CD4-positive, alpha-beta T cell treated with Interleukin-17A for 1 hour (primary cell): ENCODE results near the gene PTGER2.

Experiments
- DNase-seq: peaks from one replicate; pipeline ENCODE4 v3.0.0-alpha.2; 2020

Gene PTGER2

DNA sequence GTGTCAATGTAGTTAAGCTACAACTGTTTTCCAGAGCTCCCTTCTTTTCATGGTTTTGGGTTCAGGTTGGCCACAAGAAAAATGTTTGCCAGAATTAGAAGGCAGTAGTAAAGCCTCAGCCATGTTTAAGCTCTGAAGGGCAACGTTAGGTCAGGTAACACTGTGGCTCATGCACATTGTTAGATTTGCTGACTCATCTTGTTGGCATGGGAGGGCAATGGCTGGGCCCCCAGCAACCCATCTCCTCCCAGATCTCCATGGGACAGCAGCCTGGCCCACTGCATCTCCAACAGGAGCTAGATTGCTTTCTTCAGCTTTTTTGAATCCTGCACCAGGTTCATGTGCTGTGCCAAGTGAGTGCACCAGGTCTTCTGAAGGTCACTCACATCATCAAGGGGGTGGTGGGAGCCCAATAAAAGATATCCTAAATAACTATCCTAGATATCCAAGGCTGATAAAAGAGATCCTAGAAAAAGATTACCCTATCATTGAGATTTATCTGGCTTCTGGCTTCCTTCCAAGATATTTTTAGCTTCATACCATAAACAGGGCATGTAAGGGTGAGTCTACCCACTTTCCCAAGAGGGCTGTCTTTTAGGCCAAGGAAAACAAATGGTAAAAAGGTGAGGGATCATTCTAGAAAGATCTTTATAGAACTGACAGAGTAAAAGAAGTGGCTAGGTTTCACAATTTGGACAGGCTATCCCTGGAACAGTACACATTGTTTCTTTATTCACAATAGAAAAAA is 28.9 kb downstream of the PTGER2 start:
- no peak for DNase-seq

DNA sequence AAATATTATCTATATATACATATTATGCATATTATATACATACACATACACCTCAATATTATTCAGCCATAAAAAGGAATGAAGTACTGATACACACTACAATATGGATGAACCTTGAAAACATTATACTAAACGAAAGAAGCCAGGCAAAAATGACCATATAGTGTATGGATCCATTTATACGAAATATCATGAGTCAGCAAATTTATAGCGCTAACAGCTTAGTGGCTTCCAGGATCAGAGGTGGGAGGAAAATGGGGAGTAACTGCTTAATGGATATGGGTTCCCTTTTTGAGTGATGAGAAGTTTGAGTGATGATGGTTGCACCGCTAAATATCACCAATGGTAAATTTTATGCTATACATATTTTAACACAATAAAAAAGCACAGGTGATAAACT is 32.7 kb downstream of the PTGER2 start:
- DNase-seq, result no peak

DNA sequence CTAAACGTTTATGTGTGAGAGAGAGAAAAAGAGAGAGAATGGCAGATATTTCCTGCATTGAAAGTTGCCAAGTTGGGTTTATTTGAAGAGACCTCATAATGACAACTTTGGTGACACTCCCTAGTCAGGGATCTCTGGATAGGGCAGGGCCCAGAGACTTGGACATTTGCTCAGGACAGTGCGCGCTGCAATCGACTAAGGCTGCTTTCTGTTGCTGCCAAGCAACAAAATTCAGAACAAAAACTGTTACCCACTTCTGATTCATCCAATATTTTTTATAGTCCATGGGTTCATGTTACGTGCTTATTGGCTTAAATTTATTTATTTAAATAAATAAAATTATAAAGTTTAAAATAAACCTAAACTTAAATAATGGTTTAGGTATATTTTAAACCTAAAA is 34.2 kb downstream of the PTGER2 start:
- DNase-seq, result no peak

DNA sequence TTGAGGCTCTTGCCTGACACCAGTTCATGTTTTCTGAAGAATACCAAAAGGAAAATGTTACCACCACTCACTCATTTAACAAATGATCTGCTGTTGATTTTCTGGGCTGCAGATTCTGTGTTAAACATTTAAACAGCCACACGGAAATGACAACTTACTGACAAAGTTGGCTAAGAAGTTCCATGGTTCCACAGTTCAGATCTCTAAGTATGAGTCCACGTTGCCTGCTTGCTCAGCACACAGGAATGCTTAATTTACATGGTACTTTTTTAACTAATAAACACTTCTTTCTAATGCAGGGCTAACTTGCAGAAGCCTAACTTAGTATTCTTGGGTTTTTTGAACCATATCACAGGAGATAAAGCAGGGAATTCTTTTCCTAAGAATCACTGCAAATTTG is 34.7 kb downstream of the PTGER2 start:
- DNase-seq, result no peak

DNA sequence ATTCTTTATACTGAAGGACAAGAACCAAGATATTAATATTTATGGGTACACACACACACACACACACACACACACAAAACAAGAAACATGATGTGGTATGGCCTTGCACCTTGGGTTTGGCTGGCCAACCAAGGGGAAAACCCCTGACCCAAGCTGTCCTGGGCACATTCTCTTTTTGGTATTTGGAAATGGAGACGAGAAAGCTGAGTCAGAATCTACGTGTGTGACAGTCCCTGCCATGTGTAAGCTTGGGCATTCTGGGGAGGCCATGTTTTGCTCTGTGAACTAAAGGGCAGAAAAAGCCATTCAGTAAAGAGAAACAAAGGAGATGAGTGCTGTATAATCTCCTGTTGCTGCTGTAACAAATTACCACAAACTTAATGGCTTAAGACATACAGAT is 35.6 kb downstream of the PTGER2 start:
- DNase-seq, result peak; percentile 15

DNA sequence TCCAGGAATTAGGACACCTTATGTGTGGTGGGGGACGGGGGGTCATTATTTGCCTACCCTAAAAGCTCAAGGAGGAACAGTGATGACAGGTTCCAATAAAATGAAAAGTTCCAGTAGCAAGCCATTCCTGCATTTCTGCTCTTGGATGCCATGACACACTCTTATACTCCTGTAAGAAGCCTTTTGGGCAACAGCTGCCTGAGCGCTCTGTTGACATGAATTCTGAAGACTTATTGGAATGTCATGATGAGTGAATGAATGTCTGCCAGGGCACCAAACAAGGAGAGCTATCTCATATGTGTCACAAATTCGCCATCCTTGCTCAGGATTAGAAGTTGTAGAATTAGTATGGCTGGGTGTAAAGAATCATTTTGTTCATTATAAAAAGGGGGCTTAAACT is 36.3 kb downstream of the PTGER2 start:
- DNase-seq, result no peak

DNA sequence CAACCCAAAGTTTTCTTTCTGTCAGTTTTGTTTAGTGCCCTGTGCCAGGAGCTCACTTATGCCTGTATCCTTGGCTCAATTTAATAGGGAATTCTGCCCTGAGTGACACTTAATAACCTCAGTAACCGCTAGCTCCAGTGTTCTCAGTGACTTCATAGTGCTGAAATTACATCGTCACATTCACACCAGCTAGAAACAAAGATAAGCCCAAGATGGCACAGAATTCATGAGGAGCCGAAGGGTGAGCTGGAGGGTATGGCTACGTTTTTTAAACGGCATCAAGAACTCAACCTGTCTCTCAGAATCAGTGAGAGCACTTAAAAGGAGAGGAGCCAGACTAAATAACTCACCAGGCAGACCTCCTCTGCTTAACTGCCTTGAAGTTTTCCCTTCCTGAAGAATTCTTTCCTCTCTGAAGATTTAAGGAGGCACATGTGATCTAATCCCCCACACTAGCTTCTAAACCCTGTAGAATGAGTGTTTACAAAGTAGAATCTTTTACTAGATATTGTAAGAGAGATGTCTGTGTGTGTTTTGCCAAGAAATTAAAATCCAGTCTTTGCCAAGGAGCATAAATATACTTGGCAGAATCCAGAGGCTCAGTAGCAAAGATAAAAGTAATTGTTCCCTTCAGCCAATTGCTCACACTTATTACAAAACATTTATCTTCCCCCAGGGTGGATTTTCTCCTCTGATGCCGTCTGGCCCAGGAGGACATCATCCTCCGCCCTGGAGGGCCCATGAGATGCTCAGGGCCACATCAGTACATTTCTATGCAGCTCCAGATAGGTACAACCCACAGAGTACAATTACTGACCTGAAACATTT is 37.3 kb downstream of the PTGER2 start:
- DNase-seq, result no peak

DNA sequence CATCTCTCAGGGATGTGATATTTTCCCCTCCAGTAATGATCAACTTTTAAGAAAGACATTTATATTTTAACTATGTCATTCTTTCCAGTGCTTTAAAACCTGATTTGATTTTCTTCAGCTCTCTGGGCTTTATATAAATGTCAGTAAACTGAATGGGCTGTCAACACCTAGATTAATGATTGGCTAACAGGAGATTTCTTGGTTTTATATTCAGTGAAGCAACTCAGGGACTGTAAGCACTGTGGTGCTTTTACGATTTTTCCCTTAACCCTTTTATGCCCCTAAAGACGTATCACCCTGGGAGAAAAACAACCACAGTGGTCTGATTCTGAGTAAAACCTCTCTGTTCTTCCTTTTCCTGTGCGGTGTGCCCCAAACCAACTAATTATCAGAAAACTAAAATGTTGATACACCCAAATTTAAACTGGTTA is 38.0 kb downstream of the PTGER2 start:
- peak; percentile 82 for DNase-seq

DNA sequence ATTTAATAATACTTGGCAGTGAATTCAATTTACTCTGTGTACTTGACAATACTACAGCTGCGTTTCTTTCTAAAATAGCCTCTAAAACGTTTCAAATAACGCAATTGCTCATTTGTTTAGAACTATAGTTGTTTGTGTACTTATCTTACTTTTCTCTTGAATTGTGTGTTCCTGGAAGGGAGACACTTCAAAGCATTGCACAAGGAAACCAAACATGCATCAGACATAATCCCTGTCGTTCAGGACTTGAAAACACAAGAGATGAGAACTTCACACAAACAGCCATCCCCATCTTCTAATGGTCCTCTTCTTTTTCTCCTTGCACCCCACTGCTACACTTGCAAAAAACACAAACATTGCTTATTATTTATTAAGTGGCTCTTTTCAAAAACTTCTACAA is 38.5 kb downstream of the PTGER2 start:
- DNase-seq, result no peak

DNA sequence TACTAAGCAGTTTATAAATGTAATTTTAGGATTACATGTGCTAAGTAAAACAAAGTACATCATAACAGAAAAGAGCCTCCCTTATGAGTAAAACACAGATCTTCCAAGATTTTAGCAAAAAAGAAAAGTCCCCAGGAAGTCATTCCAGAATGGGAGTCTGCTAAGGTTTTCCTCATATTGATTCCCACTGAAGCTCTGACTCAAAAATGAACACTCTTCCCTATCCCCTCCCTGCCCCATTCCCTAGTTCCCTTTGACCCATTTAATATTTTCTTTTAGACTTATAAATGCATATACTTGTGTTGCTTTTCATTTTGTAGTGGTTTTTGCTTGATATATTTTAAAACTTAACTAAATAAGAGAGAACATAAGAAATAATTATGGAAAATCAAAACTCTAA is 40.1 kb downstream of the PTGER2 start:
- DNase-seq, result no peak

DNA sequence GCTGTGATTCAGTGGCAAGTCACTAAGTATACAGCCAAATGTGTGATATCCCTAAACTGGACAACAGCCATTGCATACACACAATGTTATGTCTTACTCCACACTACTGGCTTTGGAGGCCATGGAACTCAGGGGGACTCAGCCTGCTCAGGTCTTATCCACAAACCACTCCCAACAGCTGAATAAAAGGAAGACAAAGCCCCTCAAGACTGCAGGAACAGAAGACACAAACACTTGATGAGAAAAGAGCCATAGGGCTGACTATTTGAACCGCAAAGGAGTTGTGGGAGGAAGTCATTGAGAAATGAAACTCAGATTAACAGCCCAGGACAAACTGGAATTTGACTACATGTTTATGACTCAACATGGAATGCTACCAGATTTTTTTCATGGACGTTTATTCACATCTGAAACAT is 40.9 kb downstream of the PTGER2 start:
- DNase-seq, result no peak

DNA sequence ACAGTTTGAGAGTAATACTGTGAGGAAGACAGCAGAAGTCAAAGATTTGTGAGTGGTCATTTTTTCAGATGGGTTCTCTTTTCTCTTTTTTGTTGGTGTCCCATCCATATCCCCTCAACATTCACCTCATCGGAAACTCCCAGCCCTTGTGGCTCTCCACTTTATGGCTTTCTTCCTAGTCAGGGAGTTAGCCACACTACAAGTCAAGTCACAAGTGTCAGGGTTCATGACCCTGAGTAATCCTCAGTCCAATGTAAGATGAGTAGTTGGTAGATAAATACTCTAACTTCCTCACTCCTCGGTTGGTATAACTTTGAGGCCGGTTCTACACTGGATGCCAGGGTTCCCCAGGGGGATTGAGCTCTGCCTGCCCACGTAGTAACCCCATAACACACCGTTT is 41.4 kb downstream of the PTGER2 start:
- no peak for DNase-seq

DNA sequence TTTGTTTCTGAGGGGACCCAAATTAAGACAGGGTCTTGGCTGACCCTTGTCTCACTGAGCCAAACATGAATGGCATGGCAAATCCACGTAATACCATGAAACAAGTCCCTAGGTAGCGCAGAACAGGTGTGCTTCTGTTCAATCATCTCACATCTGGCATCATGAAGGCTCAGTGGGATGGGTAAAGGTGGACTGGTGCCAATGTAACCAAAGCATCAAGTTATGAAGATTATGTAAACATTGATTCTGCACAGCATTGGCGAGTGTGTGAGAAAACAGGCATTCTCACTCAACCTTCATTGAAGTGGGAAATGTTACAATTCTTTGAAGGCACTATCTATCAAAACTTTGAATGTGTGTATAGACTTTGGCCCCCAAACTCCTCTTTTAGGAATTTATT is 41.9 kb downstream of the PTGER2 start:
- DNase-seq, result no peak

DNA sequence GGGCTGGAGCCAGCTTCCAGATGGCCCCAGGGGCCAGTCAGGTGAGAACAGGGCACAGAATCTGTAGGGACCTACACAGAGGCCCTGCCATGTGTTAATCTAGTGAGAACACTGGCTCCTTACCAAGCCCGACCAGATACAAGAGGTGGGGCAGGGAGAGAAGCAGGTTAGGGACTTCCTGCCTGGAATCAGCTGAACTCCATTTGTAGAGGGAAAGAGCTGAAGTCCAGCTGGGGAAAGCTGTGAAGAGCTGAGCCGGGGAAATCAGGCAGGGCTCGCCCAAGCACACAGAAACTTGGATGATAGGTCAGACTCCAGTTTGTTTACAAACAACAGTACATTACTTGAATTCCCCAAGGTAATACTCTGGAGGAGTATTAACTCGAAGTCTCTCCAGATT is 46.7 kb downstream of the PTGER2 start:
- no peak for DNase-seq

DNA sequence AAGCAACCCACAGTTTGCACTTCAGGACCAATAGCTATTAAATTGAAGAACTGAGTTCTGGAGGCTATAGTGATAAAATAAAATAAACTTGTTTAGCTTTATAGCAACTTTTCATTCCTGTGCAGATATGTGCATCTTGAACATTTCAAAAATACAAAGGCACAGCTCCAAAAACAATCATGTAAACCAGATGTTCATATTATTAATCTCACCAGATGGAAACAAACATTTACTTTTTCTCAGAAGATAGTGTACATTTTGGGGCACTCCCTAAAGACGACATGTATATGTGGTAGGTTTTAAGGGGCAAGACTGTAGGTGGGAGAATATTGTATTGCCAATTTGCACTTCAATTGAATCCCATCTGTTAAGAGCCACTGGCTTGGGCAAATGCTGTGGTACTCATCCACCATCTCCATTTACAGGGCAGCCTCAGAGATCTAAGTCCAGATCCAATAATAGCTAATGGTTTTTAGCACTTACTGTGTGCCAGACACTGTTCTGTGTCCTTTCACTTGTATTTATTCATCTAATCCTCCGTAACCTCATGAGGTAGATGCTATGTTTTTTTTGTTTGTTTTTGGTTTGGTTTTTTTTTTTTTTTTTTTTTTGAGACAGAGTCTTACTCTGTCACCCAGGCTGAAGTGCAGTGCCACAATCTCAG is 49.1 kb downstream of the PTGER2 start:
- no peak for DNase-seq

DNA sequence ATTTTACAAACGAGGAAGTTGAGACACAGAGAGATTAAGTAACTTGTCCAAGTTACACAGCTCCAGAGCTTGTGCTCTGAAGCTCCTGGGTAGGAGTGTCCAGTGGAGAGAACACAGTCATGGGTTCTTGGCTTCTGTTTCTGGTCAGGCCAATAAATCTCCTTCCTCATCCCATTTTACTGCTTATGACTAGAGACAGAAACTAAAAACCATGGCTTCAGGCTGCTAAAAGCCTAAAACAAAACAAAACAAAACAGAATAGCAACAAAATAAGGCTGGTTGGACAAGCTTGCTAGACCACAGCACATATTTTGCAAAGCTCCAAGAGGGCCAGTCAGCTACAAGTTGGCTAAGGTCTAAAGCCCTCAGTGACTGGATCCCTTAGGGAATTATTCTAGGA is 49.8 kb downstream of the PTGER2 start:
- DNase-seq, result no peak

DNA sequence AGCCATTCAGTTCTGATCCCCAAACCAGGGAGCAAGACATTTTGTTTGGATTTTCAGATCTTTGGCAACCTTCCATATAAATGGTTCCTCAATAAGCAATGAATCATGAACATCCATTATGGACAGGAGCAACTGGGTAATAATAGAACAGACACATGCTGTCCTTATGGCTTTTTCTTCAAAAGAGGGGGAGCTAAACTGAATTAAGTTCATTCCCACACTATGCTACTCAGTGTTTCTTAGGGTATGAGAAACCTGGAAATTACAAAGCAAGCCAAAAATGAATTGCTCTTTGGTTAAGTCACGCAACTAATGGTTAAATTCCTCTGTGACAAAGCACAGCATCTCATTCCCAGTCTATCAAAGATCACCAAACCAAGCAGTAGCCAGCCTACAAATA is 51.0 kb downstream of the PTGER2 start:
- DNase-seq, result no peak

DNA sequence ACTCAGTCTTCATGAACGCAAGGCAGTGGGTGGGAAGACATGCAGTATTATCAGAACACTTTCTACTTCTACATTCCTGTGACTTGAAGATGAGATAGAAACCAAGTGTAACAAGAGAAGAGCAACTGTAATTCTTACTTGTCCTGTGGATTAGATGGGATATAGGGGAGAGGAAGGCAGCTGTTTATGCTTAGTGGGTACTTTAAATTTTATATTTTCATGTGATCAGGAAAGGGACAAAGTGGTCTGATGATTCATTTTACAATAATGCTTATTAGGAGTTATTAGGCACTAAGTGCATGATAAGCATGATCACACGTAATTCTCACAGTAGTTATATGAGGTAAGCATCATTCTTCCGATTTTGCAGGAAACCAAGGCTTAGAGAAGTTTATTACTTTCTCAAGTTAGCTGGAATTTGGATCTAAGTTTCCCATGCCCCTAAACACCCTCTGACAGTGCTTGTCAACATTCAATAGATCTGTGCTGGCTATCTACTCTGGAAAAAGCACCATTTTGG is 52.7 kb downstream of the PTGER2 start:
- DNase-seq, result no peak

DNA sequence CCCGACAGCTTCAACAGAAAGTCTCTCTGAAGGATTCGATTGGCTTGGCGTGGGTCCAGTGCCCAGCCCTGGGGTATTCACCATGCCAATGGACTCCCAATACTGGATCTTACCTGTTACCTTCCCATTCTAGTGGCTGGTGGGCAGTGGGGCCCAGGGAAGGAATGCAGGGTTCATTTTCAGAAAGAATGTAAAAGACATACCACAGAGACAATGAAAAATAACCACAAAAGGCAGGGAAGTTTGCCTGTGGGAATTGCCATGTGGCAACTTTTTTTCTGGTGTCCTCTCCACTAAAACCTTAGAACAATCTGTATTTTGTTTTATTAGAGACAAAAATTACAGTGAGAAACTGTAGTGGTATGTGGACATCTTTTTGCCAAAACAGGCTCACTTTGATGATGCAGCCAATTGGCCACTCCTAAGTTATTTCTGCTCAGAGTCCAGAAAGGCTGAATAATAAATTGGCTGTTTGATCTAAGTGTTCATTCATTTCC is 55.2 kb downstream of the PTGER2 start:
- no peak for DNase-seq

DNA sequence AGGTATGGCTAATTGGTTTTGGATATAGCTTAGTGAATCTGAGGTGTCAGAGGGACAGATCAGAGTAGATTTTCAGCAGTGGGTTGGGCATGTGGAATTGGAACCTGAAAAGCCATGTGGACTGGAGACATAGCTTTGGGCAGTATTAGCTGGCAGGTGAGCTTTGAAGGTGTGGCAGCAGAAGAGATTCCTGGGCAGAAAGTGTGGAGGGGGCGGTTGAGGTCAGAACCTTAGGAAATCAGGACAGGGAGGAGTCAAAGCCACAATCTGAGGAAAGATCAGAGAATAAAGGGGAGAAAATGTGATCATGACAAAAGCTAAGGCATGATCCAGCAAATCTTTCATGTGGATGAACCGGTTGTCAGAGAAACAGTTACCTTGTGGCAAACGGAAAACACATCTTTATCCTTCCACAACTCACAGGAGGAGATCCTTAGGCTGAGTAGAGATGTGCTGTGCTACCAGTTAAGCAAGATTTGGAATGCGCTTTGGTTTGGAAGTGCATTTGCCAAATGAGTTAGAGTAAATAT is 56.4 kb downstream of the PTGER2 start:
- no peak for DNase-seq

DNA sequence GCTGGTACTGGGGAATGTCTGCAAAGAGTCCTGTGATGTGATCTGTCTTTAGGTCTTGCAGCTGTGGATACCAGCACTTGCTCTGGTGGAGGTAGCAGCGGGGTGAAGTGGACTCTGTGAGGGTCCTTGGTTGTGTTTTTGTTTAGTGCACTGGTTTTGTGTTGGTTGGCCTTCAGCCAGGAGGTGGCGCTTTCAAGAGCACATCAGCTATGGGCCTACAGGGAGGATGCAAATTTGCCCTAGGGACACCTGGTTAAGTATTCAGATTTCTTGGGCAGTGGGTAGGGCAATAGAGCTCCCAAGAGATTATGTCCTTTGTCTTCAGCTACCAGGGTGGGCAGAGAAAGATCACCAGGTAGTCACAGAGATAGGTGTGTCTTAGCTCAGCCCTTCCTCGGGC is 63.8 kb downstream of the PTGER2 start:
- DNase-seq, result no peak
